COLO829 (cell line): ENCODE measurements around the gene DGKG.
A peak's percentile ranks its signal among the peaks of the same experiment; 100 is the strongest.

Source experiments
- DNase-seq: peaks from one replicate; pipeline ENCODE4 v3.0.0; 2012; ENCODE audit warnings: low spot score

Gene DGKG

DNA sequence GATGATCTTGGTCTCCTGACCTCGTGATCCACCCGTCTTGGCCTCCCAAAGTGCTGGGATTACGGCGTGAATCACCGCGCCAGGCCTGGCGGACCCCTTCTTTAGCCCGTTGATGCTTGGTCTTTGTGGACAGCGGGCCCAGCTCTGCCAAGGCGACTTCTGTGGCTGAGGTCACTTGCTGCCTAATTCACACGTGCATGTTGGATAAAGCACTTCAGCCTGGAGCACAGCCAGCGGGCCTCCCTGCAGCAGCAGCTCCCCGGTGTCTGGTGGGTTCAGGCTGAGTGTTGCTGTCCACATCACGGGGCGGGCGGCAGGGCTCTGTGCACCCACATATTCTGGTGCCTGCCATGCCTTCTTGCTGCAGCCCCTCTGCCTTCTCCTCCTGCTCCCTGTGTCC, 88.4 kb downstream of the DGKG start:
- no peak for DNase-seq

DNA sequence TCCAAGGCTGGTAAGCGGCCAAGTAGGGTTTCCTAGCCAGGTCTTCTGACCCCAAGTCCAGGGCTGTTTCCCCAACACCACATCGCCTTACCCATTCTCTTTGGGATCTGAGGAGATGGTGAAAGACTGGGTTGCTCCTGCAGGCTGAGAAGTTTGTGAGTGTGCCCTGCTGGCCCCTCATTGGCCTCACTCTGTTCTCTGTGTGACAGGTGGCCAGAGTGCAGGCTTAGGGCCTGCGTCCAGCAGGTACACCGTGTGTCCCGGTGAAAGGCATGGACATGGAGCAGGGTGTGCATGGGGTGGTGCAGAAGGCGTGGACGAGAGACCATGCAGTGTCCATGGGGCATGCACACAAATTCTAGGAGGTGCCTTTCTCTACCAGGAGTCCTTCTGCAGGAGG, 91.3 kb downstream of the DGKG start:
- DNase-seq, result no peak

DNA sequence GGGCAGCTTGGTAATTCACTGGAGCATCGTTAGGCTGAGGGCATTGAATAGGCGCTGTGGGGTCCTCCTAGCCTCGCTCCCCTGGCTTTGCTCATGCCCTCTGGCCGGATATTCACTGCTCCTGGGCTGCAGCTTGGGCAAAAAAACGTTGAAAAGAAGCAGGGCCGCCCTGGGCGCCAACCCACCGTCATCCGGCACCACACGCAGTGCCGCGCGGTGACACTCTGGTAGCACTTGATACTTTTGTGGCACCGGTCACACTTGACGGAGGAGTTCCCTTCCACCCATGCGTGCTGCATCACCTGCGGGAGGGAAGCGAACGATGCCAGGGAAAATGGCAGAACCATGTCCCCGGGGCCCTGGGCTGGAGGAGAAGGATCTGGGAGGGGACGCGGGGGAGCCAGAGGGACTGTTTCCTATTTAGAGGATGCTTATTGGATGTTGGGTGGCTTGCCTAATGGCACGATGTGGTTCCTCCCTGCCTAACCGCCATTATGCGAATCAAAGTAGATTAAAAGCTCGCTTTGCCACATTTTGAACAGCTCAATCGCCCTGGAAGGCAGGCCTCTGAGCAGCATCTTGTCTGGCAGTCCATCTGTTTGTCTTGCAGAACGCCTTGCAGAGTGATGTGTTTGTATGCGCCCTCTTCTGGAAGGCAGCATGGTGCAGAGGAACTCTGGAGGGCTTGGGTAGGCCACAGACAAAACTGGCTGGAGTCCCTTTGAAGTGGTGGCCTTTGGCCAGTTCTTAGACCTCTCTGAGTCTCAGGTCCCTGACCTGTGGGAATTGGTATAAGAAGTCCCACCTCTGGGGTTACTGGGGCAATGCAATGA, 93.2 kb downstream of the DGKG start:
- no peak for DNase-seq

DNA sequence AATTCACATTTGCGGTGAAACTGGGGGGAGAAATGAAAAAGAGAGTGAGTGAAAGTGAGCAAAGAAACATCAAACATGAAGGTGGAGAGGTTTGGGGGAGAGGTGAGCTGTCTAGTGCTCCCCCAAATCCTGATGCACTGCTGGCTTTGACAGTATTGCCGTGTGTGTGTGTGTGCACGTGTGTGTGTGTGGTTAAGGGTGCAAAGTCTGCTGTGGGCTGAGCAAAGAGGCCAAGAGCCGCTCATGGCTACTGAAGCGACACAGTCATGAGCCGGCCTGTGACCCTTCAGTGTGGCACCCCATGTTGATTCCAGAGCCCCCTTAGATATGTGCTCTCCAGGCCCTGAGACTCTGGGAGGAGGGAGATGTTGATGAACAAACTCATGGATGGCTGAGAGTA, 94.3 kb downstream of the DGKG start:
- DNase-seq, result no peak

DNA sequence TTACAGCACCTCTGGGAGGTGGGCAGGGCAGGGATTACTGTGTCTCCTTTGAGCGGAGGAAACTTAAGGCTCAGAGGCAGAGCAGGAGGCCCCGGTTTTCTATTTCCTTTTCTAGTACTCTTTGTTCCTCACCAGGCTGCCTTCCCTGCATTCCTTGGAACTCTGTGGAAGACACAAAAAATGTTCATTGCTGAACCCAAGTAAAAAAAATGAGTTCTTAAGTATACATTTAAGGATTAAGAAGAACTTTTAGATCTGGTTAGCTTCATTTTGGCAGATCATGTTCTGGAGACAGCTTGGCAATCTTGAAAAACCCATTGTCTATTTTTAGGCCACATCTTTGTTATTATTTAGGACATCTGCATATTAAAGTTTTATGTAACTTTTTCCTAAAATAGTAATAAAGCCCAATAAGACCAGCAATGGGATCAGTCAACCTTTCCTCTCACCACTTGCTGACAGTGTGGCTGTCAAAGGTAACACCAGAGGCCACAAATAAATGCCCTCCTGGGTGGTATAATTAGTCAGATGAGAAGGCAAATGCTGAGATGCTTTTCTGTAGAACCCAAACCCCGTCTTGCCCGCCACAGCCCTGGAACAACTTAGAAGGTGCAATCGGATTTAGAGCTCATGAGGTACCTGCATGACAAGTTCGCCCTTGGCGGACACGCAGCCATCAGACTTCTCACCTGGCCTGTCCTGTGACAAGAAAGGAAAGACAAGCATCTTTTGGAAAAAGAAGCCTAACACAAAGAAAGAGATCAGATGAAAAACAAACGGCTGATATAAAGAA, 97.2 kb downstream of the DGKG start:
- DNase-seq, result no peak

DNA sequence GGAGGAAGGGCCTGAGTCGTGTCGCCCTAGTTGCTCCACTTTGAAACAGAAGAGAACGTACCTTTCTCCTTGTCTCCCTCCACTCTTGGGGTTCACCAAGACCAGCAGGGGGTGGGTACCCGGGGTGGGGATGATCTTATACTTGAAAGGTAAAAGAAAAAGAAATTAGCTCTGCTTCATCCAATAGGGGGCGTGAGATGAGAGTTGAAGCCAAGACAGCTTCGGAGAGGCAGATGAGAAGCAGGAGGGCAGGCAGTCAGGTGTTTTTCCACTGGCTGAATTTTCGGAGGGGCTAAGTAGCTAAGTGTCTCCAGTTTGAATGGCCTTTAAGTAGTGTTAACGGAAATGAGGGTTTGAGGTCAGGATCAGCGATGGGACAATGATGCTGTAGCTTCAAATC, 100.4 kb downstream of the DGKG start:
- no peak for DNase-seq

DNA sequence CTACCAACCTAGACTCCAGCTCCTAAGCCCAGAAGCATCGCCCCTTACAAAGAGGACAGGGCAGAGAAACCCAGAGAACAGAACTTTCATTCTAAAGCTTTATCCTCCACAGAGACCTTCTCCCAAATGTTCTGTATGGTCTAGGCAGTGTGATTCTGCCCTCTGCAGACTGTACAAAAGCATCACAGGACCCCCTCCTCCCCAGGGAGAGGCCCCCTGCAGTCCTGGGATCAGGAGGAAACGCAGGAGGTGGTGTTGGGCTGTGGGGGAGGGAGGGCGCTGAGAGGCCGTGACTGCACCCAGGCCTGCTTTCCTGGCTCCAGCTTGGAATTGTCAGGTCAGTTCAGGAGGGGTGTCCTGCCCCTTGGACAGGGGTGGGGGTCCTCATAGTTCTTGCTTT, 101.3 kb downstream of the DGKG start:
- DNase-seq, result no peak

DNA sequence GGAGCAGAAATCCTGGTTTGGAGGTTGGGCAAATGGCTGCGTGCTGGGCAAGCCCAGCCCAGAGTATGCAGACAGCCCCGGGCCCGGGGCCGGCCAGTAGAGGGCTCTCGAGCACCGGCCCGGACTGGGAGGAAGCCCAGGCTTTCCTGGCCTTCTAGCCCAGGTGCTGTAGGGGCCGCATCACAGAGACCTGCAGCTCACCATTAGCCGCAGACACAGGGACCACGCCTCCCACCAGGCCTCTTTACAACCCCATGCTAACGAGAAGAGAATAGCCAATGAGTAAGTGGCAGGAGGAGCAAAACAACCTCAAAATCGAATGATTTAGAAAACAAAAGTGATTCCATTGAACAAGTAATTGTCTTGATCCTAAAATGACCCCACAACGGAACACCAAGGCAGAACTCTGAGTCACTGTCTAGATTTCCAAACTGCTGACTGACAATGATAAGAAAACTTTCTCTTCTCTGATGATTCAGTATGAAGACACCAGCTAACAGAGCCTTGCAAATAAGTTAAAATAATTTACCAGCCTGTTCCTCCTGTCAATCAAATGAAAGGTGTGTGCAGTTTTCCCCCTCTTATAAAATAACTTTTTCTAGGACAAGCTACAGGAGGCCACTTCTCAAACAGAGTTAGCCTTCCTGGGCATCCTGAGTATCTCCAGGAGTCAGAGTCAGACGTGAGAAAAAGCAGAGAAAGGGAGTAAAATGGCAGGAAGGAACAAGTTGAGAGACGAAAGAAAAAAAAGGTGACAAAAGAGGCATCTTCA, 102.2 kb downstream of the DGKG start:
- peak; percentile 79 for DNase-seq

DNA sequence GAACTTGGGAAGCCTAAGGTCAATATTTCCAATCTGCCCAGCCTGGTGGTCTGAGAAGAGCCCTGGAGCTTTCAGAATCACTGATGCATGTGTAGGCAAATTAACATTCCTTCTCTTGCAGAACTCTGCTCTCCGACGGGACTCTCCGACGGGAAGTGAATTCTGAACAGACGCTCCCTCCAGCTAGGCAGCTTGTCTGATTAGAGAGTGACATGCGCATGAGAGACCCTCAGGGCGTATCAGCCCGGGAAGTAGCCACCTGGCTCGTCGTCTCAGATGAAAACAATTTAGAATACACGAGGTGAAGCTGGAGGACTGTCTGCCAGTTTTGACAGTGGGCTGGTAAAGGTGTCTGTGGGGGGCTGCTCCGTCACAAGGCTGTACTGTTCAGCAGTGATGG, 103.1 kb downstream of the DGKG start:
- DNase-seq, result no peak

DNA sequence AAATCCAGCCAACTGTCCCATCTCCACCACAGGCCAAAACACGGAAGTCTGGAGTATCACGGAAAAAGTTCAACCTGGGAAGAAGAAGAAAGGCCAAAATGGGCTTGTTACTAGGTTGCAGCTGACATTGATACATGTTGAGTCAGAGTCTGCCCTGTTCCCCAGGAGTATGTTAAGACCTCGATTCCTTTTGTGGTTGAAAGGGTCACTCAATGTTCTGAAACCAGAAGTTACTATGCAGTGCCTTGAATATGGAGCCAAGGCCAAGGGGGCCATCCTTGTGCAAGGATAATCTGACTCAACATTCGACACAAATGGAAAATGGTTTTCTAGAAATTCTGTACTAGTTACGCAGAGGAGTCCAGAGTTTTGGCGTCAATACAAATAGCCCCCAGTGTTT, 104.2 kb downstream of the DGKG start:
- no peak for DNase-seq

DNA sequence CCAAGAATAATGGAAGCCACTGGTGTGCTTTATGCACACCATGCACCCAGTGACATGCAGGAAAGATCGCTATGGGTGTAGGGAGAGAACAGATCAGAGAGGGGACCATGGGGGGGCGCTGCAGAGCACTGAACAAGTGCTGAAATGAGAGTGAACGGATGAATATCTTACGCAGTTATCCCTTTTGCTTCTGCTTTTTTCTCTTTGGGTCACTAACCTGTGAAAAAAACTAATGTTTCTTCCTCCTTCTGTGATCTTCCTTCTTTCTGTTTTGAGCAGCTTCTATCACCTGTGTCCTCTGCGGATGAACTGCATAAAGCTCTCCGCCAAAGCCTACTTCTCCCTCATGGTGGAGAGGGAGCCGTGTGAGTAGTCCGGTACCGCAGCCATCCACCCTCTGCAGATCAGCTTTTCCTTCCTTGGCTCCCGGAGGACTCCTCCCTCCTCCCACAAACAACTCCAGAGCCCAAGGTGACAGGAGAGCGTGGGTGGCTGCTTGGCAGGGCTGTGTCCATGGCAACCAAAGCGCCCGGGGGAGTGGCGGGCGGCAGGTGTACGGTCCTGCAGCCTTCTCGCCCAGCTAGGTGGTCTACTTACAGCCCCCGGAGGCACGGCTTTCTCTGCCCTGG, 106.2 kb downstream of the DGKG start:
- no peak for DNase-seq

DNA sequence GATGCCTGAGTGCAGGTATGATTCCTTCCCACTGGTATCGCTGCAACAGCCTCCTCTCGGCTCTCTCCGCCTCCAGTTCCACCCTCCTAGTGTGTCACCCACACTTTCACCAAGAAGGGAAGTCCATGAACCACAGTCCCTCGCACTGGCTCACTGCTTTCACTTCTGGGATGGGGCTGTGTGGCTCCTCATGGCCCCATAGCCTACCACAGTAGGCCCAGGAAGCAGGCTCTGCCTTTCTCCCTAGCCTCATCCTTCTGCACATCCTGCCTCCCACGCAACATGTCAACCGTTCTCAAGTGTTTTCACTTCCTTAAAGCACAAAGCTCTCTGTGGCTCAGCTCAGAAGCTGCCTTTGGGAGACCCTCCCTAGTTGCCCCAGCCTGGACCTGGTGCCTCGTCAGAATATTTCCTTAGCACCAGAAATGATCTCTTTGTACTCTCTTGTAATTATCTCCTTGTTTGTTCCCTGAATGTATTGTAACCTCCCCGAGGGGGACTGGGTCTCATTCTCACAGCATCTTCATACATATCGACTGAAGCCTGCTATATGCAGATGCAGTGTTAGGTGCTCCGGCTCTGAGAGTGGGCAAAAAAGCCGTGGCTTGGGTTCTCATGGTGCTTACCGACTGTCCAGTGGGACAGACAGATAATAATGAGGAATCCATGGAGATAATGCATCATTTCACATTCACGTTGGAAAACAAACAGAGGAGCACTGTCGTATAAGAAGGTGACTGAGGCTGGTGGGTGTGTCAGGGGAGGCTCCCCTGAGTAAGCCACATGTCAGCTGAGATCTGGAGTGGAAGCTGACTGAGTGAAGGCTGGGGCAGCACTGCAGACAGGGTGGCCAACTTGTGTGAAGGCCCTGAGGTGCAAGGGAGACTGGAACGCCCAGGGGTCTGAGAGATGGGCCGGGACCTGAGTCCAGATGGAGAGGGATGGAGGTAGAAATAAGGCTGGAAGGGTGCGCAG, 107.1 kb downstream of the DGKG start:
- DNase-seq, result no peak

DNA sequence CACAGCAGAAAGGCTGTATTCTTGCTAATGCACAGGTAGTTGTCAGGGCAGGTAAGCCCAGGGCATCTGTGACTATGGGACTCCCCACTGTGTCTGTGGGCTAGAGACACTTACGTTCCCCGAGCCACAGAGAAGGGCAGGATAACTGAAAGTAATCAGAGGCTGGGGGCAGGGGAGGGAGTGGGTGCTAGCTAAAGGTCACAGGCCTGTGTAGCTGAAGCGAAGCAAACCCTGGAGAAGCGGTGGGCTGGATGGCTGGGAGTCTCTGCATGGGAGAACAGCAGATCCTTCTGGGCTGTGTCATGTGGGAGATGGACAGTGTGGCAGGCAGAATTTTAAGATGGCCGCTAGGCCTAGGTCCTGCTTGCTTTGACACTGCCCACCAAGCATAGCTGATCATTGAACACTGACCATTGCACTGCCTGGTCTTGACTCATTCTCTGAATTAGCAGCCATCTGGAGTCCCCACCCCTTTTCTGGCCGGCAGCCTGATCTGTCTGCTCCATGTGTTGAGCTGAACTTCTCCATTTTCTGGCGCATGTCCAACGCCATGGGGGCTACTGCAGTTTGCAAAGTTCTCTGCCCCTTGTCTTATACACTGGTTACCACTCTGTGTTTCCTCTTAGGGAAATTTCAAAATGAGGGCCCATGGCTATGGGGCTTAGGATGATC, 110.0 kb downstream of the DGKG start:
- DNase-seq, result no peak

DNA sequence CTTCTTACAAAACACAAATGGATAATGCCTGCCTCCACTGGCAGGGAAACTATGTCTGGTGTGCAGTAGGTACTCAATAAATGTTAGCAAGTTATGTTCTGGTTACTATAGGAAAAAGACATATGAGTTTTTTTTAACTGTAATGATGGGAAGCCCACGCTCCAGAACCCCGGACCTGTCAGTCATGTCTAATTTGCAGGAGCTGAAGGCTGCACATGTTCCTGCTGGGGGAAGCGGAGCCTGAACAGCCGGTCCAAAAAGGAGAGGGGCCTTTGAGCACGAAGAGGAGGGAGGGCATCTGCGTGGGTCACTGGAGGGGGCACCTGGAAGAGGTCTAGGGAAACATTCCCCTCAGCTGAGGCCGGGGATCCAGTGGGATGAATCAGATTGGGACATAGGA, 113.2 kb downstream of the DGKG start:
- no peak for DNase-seq

DNA sequence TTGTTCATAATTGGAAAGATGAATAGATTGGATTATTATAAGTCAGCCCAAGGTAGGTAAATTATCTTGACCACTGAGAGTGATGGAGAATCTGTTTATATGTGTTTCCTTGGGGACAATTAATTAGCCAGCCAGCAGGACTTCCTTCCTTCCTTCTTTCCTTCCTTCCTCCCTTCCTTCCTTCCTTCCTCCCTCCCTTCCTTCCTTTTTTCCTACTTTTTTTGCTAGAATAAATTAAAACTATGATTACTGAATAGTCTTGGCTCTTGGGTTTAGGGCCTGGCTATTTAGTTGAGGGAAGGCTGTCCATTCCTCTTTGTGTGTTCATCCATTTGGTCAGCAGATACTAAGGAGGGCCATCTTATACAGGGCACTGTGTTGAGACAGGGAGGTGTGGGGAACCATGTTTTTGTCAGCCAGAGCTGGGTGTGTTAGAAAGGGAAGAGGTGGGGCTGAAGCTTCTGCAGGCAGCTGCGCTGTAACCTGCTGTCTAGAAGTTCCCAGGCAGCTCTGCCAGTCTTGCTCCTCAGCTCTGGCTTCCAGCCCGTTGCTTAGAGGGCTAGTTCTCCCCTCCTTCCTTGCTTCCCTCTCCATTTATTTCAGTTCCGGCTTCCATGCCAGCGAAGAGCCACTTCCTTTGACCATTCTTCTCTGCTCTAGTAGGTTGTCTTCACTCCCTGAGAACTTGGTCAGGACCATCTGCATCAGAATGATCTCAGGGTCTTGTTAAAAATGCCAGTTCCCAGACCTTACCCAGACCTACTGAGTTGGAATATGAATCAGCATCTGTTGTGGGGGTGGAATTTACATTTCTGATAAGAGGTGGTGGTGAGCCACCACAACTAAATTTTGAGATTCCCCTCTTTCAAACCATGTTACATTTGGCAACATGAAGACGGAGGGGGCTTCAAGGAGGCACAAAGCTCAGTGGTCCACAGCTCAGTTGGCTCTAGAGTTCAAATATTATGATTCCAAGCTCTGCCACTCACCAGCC, 113.9 kb downstream of the DGKG start:
- DNase-seq, result no peak

DNA sequence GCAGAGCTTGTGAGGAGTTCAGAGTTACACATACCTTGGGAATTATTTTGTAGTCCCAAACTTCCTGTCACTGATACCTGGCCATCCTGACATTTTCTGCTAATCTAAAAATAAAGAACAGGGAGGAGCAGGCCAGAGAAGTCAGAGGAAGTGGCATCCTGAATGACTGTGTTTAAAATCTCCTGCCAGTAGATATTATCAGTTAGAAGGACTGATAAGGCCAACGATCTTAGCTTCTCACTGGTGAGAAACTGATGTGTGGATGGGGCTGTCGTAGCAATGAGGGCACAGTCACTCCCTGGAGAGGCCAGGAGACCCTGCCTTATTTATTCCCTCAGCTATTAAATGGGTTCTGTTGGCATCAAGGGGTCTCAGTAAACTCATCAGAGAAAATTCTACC, 115.1 kb downstream of the DGKG start:
- DNase-seq, result no peak

DNA sequence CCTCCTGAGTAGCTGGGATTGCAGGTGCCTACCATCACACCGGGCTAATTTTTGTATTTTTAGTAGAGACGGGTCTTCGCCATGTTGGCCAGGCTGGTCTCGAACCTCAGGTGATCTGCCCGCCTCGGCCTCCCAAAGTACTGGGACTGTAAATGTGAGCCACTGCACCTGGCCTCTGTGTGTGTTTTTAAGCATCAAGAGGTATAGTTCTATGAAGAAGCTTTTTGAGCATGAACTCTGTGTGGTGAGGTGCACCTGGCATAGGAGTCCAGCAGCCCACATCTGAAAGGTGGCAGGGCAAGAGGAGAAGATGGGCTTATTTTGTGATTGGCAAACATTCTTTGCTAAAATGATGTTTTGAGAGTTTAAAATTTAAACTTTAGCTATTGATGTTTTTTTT, 118.0 kb downstream of the DGKG start:
- no peak for DNase-seq

DNA sequence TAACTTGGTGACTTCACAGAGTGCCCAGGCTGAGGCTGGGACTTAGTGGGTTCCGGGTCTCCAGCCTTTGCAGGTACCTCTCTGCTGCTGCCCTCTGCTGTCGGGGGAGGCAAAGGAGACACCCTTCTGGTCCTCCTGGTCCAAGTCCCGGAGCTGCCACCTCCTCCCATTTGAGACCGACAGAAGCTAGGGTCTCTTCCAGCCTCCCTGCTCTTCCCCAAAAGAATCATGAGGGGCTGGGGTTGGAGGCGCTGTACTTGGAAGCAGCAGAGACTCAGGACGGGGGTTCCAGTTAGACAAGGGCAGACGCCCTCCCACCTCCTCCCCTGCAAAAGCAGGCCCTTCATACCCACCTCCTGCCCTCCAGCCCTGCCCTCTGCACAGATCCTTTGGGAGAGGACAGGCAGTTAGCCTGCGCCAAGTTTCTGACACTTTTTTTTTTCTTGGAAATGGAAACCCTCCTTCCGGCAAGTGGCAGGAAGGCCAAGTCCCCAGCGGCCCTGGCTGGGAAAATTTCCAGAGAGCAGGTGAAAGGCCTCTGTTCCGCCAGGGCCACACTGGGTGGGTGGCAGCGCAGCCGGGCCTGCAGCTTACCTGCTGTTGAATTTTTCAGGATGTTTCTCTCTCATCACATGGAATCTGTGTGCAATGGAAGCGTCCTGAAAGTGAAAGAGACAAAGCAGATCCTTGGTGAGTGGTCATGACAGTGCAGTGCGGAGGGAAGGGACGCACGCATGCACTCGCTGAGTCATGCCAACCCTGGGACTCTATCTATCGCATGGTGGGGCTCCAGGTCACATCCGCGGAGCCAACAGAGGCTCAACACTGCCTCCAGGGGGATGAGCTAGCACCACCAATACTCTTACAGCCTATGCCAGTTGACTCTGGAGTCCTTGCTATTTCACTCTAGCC, 119.9 kb downstream of the DGKG start:
- DNase-seq, result peak; percentile 95
